ENCODE data around the gene DUSP7.
"Not testable (repeated sequence)": the region's sequence is repeated elsewhere in the genome, so short reads cannot be mapped to it uniquely, and the experiment has no call there.

The DUSP7 gene

DNA sequence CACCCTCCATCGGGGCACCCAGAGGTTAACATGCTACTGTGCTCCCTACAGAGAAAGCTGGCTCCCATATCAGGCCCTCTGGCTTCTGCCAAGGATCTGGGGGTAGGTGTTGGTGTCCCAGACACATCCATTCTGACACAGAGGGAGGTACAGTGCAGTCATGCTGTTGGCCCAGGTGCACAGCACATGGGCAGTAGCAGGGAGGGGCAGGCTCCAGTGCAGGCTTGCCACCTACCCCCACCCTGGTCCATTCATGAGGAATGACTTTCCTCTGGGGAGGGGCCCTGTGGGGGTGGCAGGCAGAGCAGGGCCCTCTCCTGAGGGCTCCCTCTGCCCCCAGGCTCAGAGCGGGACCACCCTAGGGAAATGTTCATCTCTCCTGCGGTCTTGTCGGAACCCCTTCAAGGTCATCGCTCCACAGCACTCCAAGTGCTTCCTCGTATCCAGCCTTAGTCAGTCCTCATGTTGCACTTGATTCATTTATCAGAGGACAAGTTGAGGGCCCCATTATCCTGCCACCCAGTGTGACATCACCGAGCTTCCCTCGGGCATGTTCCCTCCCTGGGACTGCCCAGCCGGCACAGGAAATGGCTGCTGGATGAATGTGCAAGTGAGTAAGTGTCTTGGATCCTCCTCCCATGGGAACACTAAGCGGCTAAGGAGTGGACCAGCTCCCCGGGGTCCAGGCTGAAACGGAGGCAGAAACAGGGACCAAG, 10.0 kb downstream of the DUSP7 start:
- DNase-seq = no peak

DNA sequence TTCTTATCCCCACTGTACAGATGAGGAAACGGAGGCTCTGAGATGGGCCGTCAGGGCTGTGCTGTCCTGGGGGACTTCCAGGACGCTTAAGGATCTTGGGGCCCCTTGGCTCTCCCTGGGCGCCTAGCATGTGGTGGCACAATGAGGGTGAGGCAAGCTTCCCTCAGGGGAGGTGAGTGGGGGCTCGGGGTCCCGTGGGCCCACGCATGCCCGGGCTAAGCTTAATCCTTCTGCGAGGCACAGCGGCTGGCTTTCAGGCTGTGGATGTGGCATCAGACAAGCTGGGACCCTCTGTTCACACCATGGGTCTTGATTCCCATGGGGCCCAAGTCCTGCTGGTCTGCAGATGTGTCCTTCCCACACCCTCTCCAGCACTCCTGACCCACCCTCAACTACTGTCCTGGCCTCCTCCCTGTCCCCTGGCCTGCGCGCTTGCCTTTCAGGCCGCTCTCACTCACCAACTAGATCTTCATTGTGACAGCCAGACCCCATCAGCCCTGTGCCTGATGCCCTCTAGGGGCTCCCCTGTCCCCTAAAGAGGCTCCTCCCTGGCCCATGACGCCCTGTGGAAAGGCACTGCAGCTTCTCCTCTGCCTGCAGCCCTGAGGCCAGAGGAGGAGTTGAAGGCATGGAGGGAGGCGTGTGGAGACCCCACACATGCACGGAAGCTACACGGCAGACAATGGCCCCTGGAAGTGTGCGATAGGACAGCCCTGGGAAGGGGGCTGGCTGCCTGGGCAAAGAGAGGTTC, 11.3 kb downstream of the DUSP7 start:
- DNase-seq = no peak

DNA sequence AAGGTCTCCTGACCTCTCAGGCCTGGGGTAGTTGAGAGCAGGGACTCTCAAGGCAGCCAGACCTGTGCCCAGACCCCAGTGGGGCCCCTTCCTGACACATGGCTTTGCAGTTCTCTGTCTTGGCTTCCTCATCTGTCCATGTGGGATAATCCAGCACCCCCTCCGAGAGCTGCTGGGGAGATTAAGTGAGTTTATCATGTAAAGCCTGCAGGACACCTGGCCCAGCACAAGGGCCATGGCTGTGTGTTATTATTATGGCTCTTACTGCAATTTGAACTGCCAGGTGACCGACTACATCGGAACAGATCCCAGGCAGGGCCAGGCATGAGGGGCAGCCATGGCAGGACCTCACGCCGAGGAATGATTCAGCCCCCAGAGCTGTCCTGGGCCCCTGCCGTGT, 12.6 kb downstream of the DUSP7 start:
- DNase-seq = no peak

DNA sequence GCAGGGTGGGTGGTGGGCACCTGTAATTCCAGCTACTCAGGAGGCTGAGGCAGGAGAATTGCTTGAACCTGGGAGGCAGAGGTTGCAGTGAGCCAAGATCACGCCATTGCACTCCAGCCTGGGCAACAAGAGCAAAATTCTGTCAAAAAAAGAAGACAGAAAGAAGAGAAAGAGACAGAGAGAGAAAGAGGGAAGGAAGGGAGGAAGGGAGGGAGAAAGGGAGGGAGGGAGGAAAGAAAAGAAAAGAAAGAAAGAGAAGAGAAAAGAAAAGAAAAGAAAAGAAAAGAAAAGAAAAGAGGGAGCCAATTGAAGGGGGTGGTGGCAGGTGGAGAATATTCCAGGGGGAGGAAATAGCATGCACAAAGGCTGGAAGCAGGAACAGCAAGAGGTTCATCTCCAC, 13.3 kb downstream of the DUSP7 start:
- DNase-seq = not testable (repeated sequence)

DNA sequence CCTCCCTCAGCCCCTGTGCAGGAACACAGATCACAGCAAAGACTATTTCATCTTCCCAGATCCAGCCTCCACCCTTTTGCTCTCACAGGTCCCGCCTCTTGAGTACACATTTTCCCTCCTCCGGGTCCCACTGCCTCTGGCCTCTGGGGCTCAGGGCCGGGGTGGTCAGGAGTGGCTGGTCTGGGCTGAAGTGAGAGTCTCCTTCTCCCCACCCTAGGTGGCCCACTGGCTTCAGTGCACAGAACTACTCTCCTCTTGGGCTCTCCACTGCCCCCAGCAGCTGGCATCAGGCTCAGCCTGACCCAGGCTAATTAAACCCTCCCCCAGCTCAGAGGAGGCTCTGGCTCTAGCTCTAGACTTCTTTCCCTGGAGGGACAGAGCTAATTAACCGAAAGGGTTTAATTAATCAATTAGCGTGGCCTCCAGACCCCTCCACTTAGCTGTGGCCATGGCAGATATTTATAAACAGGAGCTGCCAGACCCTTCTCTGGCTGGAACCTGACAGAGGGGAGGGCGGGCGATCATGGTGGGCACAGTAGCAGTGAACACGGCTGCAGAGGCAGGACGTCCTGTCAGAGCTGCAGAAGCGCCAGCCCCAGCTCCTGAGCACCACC, 15.1 kb downstream of the DUSP7 start:
- DNase-seq = no peak

DNA sequence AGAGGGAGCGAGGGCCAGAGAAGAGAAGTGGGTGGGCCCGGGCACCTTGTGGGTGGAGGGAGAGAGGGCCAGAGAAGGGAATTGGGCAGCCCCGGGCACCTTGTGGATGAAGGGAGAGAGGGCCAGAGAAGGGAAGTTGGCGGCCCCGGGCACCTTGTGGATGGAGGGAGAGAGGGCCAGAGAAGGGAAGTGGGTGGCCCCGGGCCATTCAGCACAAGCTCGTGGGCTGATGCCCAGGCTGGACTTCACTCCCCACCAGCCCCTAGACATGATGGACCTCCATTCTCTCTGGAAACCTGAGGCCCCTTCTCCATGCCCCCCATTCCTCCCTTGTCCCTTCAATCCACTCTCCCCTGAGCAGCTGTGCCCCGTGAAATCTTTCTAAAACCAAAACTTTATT, 15.8 kb downstream of the DUSP7 start:
- no peak for DNase-seq

DNA sequence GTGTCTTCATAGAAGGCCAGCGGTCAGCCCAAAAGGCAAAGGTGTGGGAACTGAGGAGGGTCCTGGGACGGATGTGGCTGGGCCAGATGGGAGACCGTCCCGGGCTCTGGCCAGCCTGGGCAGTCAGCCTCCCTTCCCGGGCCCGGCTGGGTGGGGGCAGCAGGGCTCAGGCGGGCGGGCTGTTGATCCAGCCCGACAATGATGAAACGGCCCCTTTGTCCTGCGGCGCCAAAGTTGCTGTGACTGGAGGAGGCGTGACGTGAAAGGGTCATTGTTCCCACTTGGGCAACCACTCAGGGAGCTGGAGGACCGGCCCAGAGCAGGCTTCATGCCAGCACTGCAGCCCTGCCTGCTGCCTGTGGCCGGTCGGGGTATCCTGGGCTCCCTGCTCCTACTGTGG, 16.5 kb downstream of the DUSP7 start:
- DNase-seq = no peak

DNA sequence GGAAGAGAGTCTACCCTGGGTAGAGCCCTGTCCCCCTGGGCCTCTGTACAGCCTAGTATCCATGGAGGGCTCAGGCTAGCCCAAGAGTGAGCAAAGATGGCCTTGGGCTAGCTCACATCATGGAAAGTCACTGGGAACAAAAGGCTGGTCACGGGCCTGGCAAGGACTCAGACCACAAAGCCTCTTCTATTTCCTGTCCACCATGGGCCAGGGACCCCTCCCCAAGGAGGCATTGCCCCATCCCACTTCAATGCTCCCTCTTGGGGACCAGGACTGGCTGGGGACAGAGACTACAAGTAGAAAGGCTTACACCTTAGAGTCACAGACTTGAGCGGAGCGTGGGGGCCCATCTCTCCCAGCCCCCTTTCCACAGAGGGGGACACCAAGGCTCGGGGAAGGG, 16.9 kb downstream of the DUSP7 start:
- DNase-seq = no peak

DNA sequence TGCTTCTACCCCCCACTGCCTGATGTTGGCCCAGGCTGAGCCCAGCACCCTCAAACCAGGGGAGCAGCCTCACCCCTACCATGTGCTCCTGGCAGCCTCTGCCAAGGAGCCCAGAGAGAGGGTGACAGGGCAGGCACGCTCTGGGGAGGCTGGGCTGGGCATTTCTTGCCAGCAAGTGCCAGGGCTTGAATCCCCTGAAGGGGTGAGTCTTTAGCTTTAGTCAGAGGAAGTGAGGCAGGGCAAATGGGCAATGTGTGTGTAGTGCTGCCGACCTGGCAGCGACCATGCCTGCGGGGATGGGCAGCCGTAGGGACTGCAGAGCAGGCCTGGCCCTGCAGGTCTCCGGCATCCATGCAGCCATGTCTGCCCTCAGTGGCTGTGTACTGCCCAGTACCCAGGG, 18.1 kb downstream of the DUSP7 start:
- DNase-seq = no peak

DNA sequence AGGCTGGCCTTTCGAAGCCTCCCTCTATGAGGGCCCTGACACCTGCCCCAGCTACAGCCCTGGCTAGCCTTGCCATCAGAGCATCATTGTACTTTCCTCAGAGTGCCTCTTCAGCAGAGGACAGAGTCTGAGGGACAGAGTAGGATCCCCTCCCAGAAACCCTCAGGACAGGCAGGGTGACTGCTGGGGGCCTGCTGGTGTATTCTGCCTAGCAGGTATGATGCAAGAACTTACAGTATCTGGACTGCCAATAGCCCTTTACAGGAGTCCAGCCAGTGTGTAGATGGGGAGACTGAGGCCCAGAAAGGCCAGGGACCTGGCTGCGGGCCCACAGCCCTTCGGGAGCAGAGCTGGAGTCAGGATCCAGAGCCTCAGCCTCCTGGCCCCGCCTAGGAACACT, 19.1 kb downstream of the DUSP7 start:
- DNase-seq = no peak

DNA sequence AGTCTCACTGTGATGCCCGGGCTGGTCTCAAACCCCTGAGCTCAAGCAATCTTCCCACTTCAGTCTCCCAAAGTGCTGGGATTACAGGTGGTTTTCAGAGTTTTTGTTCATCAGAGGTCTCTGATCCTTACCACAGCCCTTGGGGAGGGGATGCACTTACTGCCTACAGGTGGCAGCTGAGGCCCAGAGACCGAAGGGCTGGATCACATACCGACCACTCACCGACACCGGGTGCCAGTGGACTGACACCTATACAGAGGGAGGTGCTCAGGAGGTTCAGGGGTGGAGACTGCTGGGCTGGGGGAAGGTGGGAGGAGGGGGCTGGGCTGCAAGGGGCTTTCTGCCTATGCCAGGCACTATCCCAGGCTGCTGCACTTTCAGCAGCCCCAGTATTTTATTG, 19.5 kb downstream of the DUSP7 start:
- DNase-seq = no peak

DNA sequence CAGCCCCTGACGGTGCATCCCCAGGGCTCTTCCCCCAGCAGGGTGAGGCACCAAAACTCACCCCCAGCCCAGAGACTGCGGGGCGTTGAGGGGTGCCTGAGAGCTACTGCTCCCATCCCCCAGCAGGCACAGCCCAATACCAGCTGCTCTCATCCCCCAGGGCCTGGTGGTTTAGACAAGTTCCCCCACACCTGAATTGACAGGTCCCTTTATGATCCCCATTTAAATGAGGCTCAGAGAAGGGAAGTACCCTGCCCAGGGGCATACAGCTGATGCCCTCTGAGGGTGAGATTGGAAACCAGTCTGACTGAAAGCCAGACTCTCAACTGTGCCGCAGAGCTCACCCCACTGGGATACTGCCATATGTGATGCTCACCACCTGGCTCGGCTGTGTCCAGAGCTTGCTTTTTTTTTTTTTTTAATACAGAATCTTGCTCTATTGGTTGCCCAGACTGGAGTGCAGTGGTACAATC, 20.1 kb downstream of the DUSP7 start:
- DNase-seq = no peak

DNA sequence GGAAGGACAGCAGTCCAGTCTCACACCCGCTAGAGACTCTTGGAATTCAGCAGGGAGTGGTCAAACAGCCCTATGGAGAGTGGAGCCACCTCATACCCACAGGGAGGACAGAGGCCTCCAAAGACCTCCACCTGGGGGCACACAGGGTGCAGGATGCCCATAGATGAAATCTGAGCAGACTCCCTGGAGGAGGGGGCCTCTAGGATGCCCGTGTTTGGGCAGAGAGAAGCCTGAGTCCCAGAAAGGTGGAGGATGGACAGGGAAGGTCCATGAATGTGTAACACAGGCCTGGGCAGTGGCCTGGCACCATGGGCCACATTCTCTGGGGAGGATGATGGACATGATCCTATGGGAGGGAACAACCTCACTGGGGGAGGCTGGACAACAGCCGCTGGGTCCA, 21.7 kb downstream of the DUSP7 start:
- DNase-seq = no peak

DNA sequence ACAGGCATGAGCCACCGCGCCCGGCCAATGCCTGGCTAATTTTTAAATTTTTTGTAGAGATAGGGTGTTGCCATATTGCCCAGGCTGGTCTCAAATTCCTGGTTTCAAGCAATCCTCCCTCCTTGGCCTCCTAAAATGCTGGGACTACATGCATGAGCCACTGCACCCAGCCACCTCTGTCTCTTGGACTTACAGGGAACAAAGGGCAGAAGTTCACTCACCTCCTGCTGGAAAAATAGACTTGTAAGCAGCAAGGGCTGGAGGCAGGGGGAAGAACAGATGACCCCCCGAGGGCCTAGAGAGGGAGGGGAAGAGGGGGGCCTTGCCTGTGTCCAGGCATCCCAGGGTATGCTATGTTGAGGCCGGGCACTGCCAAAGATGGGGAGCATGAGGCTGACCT, 22.2 kb downstream of the DUSP7 start:
- DNase-seq = no peak

DNA sequence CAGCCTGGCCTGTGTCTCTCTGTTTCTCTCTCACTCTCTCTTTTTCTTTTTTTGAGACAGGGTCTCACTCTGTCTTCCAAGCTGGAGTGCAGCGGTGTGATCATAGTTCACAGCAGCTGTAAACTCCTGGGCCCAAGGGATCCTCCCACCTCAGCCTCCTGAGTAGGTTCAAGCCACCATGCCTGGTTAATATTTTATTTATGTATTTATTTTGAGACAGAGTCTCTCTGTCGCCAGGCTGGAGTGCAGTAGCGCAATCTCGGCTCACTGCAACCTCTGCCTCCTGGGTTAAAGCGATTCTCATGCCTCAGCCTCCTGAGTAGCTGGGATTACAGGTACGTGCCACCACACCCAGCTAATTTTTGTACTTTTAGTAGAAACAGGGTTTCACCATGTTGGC, 22.6 kb downstream of the DUSP7 start:
- DNase-seq = not testable (repeated sequence)

DNA sequence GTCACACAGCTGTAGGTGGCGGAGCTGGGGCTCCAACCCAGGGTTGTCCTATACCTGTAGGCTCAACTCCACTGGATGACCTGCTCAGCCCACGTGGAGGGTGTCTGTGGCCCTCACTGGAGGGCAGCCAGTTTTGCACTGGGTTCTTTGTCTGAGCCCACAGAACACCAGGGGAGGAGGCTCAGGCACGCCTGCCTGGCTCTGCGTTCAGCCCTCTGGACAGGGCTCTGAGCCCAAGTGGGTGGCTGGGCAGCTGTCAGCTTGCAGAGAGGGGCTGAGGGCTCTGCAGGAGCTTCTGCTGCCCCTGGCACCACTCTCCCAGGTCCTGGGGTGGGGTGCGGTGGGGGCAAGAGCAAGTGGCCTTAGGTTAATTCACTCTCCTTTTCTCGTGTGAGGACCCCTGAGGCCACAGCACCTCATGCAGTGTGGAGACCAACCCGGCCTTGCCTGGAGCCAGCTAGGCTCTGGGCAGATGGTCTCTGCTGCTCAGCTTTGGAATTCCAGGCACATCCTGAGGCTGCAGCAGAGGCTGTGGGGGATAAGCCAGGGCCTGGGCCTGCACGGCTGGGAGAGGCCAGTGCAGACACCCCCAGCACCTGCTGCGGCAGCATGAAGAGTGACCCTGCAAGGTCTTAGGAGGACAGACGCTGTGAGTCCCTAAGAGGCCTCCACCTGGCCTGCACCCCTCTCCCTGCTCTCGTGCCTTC, 23.5 kb downstream of the DUSP7 start:
- no peak for DNase-seq

DNA sequence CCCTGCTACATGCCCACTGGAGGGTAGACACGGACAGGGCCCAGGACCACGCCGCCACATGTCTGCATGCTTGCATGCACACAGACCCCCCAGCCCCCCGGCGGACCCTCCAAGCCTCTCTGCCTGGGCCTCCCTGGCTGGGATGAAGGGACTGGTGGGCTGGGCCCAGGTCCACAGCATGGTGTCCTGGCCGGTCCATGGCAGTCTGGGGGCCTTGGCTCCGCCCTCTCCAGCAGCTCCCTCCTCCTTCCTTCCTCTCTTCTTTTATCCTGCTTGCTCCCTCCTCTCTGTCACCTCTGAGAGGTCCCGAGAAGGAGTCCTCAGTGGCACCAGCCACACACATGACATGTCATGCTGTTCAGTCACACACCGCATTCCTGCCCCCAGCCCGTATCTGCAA, 24.5 kb downstream of the DUSP7 start:
- DNase-seq = no peak

DNA sequence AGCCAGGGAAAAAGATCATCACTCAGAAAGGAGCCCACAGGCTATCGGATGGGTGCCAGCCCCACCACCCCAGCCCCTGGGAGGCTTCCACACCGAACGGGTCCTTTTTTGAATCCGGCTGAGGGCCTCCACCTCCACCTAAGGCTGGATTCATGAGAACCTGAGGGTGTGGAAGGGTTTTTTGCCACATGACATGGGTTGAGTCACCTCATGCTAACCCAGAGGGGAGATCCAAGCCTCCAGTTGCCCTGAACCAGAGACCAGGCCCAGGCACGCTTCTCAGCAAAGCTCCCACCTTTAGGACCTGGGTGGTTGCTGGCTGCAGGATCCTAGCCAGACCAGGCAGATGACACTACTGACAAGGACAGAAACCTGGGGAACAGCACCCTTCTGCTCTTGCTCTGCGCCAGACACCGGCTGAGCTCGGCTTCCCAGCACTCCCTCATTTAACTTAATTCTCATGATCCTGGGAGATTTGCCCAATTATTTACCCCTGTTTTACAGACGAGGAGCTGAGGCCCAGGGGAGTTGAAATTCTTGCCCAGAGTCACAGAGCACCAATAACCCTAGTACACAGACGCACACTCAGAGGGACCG, 25.6 kb downstream of the DUSP7 start:
- DNase-seq = no peak

DNA sequence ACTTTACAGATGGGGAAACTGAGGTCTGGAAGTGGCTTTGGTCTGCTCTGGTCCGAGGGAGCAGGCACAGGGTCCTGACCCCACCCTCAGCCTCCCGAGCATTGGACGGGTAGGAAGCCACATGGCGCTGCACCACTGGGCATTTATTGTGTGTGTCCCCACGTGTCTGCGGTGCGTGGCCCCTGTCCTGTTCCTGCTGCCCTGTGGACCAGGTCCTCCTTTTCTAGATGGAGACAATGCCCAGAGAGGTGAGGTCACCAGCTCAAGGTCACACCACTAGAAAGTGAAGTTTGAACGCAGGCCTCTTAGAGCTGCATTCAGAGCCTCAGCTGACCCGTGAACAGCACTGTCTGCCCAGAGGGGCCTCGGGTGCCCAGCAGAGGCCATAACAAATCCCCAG, 26.8 kb downstream of the DUSP7 start:
- DNase-seq = no peak

DNA sequence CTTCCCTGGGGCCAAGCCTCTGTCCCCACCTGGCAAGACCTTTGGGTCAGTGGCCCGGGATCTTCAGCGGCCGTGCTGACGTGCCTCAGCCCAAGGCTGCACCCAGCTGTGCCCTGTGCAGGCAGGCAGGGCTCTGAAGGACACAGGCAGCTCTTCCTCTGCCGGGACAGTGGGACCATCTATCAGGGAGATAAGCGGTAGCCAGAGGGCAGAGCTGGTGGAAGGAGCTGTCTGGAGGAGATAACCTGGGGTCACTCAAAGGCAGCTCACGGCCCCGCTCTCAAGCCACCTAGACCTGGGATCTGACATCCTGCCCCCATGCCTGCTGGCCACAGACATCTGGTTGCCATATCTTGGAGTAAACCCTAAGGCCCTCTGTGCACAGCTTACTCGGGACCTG, 27.3 kb downstream of the DUSP7 start:
- DNase-seq = no peak

DNA sequence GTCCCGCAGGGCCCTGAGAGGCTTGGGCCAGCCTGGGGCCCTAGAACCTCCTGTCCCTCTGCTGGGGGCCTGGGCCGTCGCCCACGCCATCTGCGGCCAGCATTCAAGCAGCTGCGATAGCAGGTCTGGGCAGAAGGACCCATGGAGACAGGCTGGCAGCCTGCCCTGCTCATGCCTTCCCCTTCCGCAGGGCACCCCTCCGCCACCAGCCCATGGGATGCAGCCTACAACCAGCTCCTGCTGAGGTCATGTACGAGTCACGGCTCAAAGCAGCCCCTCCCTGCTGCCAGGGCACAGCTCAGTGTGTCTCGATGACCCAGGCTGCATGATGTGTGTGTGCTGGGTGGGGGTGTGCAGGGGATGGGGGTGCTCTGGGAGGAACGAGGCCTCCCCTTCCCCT, 27.8 kb downstream of the DUSP7 start:
- no peak for DNase-seq

DNA sequence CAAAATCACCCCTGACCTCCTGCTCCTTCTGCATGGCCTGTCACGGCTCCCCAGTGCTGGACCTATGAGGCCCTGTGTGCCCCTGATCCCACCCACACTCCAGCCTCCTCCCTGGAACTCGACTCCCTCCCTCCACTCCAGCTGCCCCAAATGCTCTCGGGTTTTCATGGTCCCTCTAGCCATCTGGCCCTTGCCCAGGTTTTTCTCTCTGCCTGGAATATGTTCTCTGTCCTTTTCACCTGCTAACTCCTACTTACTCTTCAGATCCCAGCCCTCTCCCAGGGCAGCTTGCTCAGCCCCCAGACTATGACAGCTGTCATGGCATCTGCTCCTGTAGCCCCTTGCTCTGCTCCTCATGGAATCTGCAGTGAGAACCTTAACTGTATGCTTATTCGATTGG, 30.3 kb downstream of the DUSP7 start:
- no peak for DNase-seq

DNA sequence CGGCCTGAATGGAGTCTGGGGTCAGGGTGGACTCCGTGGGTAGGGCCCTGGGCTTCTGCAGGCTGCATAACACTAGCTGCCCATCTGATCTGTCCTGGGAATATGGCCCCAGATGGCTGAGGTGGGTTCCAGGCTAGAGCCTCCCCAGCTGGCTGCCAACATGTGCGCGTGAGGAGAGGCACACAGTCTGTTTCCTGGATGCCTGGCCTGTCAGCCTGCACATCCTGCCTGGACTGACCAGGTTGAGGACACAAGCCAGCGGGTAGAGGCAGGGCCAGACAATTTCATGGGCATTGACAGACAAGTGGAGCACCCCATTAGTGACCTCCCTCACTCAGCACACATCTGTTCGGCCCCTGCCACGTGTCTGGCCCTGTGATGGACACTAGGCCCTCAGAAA, 30.9 kb downstream of the DUSP7 start:
- no peak for DNase-seq
